ENCODE data around the gene PPFIA1.
"Not testable (repeated sequence)": the region's sequence is repeated elsewhere in the genome, so short reads cannot be mapped to it uniquely, and the experiment has no call there.

Gene PPFIA1

GRCh38 chr11:70292863-70293262, 22.4 kb downstream of the PPFIA1 start:
- FAIRE-seq = no peak
- no peak for DNase-seq (ENCODE audit: extremely low spot score, insufficient read length, low read depth)

- FAIRE-seq; DNase-seq (ENCODE audit: extremely low spot score, insufficient read length, low read depth): not testable (repeated sequence)
Observed at GRCh38 chr11:70295166-70295565, 24.7 kb downstream of the PPFIA1 start.

DNA sequence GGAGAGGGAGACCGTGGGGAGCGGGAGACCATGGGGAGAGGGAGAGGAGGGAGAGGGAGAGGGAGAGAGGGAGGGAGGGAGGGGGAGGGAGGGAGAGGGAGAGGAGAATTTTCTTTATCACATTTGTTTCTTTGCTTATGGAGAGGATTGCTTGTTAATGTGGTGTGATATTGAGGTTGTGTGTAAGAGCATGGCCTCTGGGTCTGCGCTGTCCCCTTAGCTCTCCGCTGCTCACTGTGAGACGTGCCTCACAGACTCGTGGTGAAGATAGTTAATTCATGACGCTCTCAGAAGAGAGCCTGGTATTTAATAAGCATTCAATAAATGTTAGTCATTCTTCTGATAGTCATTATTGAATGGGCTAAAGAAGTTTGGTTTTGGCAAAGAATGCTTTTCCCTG, 26.2 kb downstream of the PPFIA1 start:
- FAIRE-seq (no peak), DNase-seq (ENCODE audit: extremely low spot score, insufficient read length, low read depth) (no peak)

DNA sequence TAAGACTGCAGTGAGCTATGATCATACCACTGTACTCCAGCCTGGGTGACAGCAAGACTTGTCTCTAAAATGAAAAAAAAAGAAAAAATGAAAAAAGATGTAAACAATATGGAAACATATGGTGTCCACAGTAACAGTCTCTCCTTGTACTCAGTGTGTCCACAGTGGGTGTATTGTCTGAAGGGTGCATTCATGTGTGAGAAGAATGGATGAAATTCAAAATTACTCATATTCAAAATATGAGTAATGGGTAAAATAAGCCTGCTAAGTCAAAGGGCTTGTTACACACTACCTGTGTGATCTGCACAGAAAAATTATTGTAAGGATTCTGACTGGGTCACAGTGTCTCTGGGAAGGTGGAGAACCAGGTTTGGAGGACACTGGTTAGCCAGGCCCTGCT, 26.9 kb downstream of the PPFIA1 start:
- DNase-seq (ENCODE audit: extremely low spot score, insufficient read length, low read depth) (no peak), FAIRE-seq (no peak)

GRCh38 chr11:70298243-70298915, 27.9 kb downstream of the PPFIA1 start:
- DNase-seq (ENCODE audit: extremely low spot score, insufficient read length, low read depth) (no peak), FAIRE-seq (no peak)

DNA sequence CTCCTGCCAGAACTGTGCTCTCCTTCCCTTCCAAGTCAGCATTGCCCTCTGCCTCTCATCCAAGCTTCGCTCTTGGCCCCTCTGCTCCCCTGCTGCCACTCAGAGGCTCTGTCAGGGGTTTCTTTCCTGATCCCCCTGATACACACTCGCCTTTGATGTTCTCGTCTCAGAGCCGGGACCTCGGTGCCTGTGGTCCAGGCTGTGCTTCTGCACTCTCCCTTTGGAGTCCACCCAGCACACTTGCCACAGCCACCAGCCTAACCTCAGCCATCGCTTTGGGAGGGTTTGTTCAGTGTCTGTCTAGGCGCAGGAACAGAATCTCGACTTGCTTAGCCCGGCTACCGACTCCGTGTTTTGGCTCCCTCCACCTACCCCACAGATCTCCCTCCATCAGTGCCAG, 29.1 kb downstream of the PPFIA1 start:
- no peak for DNase-seq (ENCODE audit: extremely low spot score, insufficient read length, low read depth)
- no peak for FAIRE-seq

DNA sequence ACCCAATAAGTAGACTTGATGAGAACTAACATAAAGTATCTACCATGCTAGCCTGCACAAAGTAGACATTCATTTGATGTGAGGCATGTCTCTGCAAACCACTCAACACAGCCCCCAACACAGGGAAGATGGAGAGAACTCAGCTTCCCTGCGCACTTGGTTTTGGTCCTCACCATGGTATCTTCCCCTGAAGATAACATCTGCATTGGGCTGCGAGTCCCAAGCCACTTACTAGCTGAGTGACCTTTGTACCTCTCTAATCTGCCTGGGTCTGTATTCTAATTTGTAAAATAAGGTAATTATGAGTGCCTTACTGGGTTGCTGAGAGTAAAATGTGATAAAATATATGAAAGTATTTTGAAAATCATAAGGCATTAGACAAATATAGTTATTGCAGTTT, 30.7 kb downstream of the PPFIA1 start:
- FAIRE-seq = no peak
- no peak for DNase-seq (ENCODE audit: extremely low spot score, insufficient read length, low read depth)

DNA sequence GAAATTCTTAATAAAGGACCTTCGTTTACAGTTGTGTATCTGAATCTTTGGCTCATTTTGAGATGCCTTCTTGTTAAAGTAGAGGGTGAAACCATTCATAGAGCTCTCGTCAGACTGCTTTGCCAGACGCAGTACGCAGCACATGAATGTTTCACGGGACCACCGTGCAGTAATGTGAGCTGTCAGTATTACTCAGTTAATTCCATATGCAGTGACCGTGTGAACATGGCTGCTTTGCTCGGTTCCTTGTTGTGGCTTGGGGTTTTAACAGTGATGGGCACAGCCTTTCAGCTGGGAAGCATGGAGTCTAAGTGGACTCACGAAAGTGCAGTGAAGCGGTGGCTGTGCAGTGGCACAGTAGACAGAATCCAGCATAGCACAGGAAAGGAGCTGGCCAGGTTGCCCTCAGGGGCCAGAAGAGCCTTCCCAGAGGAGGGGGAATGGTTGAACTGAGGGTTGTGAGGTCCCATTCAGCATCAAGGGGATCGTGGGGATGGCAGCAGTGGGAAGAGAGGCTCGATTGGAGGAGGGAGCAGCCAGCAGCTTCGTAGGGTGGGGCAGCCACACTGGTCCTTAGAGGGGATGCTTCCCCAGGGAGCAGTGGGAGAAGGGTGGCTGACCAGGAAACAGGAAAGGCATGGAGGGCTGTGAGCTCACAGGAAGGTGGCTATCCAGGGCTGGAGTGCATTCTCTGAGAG, 31.4 kb downstream of the PPFIA1 start:
- DNase-seq (ENCODE audit: extremely low spot score, insufficient read length, low read depth) = no peak
- no peak for FAIRE-seq

- no peak for FAIRE-seq
- no peak for DNase-seq (ENCODE audit: extremely low spot score, insufficient read length, low read depth)
Observed at GRCh38 chr11:70302419-70302752, 31.9 kb downstream of the PPFIA1 start.

DNA sequence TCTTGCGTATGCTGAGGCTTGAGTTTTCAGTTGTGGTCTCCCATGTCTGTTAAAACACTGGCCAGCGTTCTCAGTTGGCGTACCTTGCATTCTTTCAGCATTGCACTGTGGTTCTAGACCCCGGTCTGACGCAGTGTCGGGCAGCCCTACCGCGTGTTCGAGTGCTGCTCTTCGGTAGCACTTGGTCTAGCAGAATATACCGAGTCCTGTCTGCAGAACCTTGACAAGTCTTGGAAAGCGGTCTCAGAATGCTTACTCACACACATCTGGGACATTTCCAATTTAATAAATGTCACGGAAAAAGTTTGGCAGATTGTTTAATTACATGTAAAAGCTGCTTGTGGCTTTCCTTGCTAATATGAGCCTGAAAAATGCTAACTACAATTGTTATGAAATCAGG, 32.6 kb downstream of the PPFIA1 start:
- DNase-seq (ENCODE audit: extremely low spot score, insufficient read length, low read depth) (no peak), FAIRE-seq (no peak)

- FAIRE-seq (no peak), DNase-seq (ENCODE audit: extremely low spot score, insufficient read length, low read depth) (no peak)
Observed at GRCh38 chr11:70304208-70304603, 33.7 kb downstream of the PPFIA1 start.

DNA sequence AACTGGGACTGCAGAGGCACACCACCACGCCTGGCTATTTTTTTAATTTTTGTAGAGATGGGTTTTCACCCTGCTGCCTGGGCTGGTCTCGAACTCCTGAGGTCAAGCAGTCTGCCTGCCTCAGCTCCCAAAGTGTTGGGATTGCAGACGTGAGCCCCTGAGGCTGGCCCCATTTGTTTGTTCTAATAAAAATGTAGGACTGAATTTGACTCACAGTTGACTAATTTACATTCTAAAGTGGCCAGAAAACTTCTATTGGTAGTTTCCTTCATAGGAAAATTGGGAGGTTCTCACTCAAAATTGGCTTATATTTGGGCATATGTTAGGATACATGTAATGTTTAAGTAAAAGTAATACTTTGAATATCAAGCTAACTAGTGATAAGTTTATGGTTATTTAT, 35.0 kb downstream of the PPFIA1 start:
- DNase-seq (ENCODE audit: extremely low spot score, insufficient read length, low read depth) (no peak), FAIRE-seq (no peak)

DNA sequence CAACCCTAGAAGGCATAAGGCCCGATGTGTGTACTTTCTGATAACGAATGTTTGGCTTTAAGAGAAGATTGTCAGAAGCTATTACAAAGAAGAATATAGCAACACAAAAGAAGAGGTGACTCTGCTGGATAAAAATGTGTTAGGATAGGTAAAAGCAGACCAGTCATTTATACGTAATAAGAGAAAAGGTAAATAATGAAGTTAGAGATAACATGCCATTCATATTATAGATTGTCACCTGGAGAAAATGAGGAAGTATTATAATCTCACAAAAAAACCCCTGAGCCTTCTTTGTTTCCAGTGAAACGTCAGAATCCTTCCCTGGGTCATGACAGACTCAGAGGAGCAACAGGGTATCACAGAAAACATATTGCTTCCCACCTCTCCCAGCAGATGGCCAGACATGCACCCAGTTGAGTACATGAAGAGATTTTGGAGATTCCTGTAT, 36.1 kb downstream of the PPFIA1 start:
- FAIRE-seq (no peak), DNase-seq (ENCODE audit: extremely low spot score, insufficient read length, low read depth) (no peak)

GRCh38 chr11:70307176-70307575, 36.7 kb downstream of the PPFIA1 start:
- DNase-seq (ENCODE audit: extremely low spot score, insufficient read length, low read depth) (no peak), FAIRE-seq (no peak)

GRCh38 chr11:70311616-70312015, 41.1 kb downstream of the PPFIA1 start:
- FAIRE-seq = no peak
- DNase-seq (ENCODE audit: extremely low spot score, insufficient read length, low read depth) = no peak

DNA sequence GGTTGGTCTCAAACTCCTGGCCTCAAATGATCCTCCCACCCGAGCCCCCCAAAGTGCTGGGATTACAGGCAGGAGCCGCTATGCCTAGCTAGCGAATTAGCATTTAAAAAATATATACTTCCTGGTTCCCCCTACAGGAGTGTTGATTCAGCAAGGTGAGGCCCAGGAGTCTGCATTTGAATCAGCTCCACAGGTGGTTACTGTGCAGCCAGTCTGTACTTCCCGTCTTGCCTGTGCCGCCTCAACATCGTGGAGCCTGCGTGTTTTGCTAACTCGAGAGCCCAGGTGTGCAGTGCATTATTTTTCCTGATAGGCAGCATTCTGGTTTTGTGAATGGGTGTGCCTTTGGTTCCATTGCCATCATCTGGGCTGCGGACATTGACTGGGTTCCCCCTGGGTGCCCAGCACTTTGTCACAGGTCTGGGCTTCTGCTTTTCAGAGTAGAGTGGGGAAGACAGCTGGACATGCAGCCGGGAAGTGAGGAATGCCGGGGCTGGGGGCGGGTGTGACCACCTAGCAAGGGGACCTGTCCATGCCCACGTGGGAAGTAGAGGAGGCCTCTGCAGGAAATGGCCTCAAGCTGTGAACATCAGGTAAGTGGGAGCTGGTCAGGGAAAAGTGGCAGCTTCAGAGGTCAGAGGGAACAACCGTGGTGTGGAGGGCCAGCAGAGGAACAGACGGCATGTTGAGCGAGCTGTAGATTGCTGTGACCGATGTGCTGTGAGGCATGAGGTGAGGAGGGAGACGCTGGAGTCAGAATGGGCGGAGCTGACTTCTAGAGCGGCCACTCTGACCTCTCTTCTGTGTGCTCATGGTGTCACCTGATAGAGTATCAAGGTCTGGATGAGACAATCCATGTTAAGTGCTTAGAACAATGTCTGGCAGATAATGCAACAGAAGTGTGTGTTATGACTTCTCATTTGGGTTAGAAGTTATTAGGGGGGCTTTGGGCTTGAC, 42.2 kb downstream of the PPFIA1 start:
- no peak for DNase-seq (ENCODE audit: extremely low spot score, insufficient read length, low read depth)
- FAIRE-seq = no peak

GRCh38 chr11:70313945-70314344, 43.5 kb downstream of the PPFIA1 start:
- no peak for FAIRE-seq
- DNase-seq (ENCODE audit: extremely low spot score, insufficient read length, low read depth) = no peak

GRCh38 chr11:70314730-70315129, 44.2 kb downstream of the PPFIA1 start:
- no peak for DNase-seq (ENCODE audit: extremely low spot score, insufficient read length, low read depth)

GRCh38 chr11:70315716-70316115, 45.2 kb downstream of the PPFIA1 start:
- DNase-seq (ENCODE audit: extremely low spot score, insufficient read length, low read depth) (no peak), FAIRE-seq (no peak)

More at GRCh38 chr11:70314730-70315129, 44.2 kb downstream of the PPFIA1 start:
- FAIRE-seq = peak; percentile 24

- FAIRE-seq (no peak), DNase-seq (ENCODE audit: extremely low spot score, insufficient read length, low read depth) (no peak)
Observed at GRCh38 chr11:70317581-70318305, 47.3 kb downstream of the PPFIA1 start.
